Activated CD4-positive, alpha-beta T cell treated with anti-CD3 and anti-CD28 coated beads for 24 hours (primary cell): Measurements from ENCODE around the gene PTGR2.
"Not testable (repeated sequence)": the region's sequence is repeated elsewhere in the genome, so short reads cannot be mapped to it uniquely, and the experiment has no call there.

Experiments used
- DNase-seq, 2 donors: peaks; one replicate each; pipeline ENCODE4 v3.0.0-alpha.2; 2020; ENCODE audit warnings: low read depth in 2 of 2

Gene PTGR2

DNA sequence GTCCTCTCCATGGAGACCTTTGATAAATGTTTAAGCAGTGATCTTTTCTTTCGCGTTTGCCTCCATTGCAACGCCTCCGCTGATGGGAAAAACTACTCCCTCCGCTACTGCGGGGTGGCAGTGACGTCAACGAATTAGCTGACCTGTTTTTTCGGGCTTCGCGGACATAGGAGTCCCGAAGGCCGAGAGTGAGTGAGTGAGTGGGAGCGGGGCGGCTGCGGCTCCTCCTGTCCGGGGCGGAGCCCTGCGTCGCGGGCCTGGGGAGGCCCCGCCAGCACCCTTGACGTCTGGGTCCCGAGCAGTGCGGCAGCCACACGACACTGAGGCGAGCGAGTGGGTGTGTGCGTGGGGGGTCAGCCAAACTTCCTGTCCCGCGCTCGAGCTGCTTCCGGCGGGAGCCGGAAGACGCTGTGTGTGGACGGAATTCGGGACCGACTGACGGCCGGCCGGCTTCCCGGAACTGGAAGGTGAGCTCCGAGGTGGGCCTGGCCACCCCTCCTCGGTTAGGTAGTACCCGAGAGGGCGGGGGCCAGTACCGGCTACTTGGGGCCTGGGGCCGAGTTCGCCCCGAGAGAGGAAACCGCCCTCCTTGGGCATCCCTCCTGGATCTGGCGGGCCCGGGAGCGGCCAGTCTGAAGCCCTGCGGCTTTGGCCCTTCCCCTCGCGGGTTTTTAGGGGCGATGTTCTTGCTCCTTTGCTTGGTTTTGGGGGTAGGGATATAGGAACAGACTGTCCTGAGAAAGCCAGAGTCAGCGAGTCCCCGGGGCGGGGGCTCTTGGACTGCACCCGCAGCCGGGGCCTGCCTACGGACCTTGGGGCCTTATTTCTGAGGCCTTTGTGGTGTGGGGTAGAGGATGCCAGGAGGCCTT lies 35.1 kb downstream of the PTGR2 start, which contains the start of gene ZNF410:
TSS of gene ZNF410 (plus strand) at position 411 of the 869 bp plus-strand sequence. CDS start 5,317 bp downstream, outside the sequence.
- DNase-seq: peak; percentile 81 to 90

DNA sequence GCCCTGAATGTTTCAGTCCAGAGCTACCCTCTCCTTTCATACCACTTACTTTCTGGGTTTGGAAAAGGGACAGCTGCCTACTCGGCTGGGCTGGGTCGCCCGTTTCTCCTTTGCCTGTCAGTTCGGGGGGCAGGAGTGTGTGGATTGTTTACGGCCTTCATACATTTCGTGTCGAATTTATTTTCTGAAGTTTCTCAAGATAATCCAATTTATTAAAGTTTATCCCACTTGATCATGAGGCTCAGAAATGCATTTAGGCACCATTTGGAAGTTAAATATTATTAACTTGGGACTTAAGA lies 35.6 kb downstream of the PTGR2 start:
- no peak for DNase-seq

DNA sequence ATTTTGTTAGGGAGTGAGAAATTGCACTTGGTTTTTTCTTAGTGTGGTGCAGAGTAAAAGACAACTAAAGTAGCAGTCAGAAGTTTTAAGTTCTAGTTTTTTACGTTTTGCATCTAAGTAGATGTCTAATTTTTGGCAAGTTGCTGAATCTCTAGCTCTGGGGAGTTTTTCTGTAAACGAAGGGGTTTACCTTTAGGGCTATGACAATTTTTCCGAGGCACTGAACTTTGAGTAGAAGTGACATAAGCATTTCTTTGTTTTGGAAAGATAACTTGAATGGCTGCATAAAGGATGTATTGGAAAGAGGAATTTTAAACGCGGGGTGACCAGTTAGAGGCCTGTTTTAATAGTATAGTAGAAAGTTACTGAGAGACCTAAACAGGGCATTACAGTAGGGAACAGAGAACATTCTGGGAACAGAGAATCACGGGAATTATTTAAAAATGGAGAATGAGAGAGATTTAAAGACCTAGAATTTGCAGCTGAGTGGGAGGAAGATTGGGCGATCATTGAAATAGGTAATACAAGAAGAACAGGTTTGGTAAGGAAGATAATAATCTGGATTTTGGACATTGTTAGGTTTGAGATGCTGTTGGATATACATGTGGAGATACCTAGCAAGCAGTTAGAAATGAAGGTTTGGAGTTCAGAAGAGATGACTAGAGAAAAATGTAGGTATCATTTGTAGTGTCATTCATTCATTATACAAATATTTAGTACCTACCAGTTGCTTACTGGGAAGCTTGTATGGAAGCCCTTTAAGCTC lies 36.2 kb downstream of the PTGR2 start:
- DNase-seq: no peak

DNA sequence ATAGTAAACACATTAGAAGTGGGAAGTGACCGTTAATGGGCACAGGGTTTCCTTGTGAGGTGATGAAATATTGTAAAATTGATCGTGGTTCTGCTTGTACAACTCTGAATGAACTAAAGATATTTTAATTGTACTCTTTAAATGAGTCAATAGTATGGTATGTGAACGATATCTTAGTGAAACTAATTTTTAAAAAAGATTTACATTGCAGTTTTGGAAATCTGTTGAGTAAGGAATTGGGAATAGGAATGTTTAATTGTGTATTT lies 36.8 kb downstream of the PTGR2 start:
- no peak for DNase-seq

DNA sequence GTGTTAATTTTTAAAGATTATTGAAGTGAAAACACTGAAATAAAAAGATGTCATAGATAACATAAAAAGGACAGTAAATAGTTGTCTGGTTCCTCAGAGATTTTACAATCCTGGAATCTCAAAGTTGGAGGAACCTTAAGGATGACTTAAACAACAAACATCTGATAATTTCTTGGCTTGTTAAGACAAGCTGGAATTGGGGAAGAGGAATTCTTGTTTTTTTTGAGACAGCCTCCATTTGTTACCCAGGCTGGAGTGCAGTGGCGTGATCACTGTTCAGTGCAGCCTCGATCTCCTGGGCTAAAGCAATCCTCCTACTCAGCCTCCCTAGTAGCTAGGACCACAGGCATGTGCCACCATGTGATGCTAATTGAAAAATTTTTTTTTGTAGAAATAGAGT lies 37.3 kb downstream of the PTGR2 start:
- DNase-seq: no peak

DNA sequence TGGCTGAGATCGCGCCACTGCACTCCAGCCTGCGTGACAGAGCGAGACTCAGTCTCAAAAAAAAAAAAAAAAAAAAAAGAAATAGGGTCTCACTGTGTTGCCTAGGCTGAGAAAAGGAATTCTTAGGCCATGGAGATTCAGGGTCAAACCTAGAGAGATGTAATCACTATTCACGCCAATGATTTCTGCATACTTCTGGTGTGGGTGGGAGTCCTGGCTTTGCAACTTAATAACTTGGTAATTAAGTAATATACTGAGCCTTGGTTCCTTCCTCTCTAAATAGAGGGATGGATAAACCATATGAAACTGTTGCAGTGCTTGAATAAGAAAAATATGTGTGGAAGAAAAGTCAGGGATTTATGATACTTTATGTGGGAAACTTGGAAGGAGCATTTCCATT lies 37.7 kb downstream of the PTGR2 start:
- DNase-seq: no peak

DNA sequence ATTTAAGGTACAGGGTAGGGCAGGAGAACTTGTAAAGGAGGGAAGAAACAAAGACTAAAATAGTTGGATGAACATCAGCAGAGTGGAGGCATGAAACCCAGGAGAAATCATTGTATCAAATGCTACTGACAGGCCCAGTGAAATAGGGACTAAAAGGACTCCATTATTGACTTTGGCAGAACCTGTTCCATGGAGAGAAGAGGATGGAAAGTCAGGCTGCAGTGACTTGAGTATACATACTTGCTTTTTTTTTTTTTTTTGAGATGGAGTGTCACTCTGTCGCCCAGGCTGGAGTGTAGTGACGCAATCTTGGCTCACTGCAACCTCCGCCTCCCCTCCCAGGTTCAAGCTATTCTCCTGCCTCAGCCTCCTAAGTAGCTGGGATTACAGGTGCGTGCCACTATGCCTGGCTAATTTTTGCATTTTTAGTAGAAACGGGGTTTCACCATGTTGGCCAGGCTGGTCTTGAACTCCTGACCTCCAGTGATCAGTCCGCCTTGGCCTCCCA lies 42.6 kb downstream of the PTGR2 start:
- DNase-seq: not testable (repeated sequence)

DNA sequence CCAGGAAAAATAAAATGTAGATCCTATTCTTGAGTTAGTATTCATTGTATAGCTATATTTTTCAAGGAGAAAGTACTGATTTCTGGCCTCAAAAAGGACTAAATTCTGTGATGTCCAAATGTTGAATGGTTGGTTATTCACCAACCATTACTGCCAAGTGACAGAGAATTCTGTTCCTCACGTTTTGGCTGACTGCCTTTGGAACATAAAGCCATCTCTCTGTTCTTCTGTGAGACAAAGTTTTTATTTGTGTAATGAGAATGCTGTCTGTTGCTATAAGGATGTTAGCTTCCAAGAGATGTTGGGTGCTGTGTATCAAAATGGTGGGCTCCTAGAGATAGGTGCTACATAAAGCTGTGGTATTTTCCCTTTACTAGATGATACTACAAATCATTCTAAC lies 44.3 kb downstream of the PTGR2 start:
- no peak for DNase-seq

DNA sequence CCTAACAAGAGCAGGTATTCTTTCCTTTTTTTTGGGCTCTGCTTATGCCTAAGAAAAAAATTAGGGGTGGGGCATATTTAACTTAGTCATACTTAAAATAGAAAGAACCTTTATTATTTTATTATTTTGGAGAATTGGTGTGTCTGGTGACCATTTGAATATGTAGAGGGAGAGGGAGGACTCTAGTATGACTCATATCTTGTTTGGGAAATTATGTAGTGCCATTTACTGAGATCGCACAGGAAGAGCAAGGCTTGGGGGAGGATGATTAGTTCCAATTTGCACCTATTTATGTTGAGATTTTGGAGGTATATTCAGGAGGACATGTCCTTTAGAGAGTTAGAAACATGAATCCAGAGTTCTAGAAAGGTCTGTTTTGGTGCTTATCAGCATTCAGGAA lies 44.9 kb downstream of the PTGR2 start:
- DNase-seq: no peak

DNA sequence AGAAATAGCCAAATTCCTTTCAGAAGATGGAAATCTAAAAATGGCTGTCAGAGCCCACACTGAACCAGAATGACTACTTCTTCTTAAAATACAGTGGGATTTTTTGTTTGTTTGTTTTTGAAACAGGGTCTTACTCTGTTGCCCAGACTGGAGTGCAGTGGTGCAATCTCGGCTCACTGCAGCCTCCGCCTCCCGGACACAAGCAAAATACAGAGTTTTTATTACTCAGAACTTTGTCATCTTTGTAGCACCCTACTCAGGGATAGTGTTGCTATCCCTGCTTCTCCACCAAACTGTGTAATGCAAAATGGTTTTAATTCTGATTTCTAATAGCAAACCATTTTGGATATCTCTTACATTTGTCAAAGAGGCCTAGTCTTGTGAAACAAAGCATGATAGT lies 51.4 kb downstream of the PTGR2 start:
- DNase-seq: no peak

DNA sequence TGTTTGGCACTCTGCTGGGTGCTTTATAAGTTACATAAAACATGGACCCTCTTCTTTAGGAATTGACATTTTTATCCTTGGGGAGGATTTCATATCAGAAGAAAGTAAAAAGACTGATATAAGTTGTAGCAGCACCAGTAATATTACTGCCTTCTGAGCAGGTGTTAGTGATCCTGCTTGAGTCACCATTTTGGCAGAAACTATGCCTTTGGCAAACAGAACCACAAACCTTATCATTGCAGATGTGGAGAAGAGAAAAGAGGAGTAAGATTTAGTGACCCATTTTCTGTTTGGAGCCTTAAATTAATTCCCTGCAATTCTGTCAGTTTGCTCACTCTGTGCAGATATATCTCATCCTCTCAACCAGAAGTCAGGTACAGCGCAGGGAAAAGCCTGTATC lies 58.0 kb downstream of the PTGR2 start:
- DNase-seq: no peak

DNA sequence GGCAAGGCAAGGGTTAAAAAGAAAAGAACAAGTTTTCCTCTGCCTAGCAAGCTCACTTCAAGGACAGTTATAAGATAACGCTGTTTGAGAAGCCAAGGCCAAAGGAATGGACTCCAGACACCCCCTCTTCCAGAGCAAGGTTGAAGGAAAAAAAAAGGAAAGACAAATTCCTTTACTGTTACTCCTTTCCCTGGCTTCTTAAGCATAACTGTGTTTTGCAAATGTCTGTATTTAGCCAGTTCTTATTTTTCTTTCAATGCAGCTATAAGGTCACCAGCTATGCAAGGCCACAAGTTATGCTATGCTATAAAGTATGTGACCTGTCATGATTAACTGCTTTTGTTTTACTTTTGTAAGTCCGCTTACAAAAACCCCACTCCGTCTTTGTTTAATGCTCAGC lies 61.6 kb downstream of the PTGR2 start:
- DNase-seq: no peak

DNA sequence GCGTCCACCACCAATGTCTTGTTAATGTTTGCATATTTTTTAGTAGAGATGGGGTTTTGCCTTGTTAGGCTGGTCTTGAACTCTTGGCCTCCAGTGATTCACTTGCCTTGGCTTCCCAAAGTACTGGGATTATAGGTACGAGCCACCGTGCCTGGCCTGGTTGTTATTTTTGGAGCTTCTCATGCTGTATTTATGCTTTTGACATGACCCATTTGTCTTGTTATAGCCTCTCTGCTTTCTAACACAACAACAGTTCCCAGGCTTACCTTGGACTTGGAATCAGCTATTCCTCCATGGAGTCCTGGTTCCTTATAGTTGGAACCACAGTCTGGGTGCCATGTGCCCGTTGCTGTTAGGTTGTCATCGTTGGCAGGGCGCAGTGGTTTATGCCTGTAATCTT lies 64.7 kb downstream of the PTGR2 start:
- no peak for DNase-seq

DNA sequence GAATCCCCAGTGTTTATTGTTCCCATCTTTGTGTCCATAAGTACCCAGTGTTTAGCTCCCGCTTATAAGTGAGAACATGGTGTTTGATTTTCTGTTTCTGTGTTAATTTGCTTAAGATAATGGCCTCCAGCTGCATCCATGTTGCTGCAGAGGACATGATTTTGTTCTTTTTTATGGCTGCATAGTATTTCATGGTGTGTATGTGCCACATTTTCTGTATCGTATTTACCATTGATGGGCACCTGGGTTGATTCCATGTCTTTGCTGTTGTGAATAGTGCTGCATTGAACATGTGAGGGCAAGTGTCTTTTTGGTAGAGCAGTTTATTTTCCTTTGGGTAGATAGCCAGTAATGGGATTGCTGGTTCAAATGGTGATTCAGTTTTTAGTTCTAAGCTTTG lies 67.8 kb downstream of the PTGR2 start:
- DNase-seq: not testable (repeated sequence)

DNA sequence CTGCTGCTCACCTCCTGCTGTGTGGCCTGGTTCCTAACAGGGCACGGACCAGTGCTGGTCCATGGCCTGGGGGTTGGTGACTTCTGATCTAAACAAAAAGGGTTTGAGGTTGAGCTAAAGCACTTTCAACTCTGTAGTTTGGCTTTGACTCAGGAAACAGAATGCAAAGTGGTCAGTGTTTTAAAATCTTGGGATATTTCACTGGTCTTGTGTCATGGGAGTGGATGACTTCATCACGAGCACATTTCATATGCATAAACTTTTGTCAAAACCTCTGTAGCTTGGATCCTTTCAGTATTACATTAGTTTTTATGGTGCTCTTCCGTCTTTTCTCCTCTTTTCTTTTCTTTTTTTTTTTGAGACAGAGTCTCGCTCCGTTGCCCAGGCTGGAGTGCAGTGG lies 72.7 kb downstream of the PTGR2 start:
- no peak for DNase-seq
